Tibial artery (tissue), 4 donors: ENCODE data around the gene EPHB4.

ENCODE experiments used
- DNase-seq, 2 donors: peaks; one replicate each; pipeline ENCODE4 v3.0.0-alpha.2; 2019
- H3K27ac ChIP-seq, 2 donors: fragments of 200-600 bp; sonication (generic) in 1 of 2; 1 replicate in 1 of 2; 2 replicates in 1 of 2; pipeline ENCODE4 v1.5.1; 2018 to 2019; ENCODE audit warnings: mild to moderate bottlenecking in 1 of 2
- H3K27me3 ChIP-seq, 2 donors: fragments of 200-600 bp; sonication (generic) in 1 of 2; one replicate each; pipeline versions ENCODE4 v1.5.1 to v1.6.0; 2016 to 2019
- H3K36me3 ChIP-seq, 3 donors: fragments of 200-600 bp; sonication (generic) in 2 of 3; one replicate each; pipeline ENCODE4 v1.5.1; 2016 to 2019; ENCODE audit warnings: mild to moderate bottlenecking in 2 of 3
- H3K4me1 ChIP-seq, 4 donors: fragments of 200-600 bp; sonication (generic) in 2 of 4; 1 replicate in 3 of 4; 2 replicates in 1 of 4; pipeline ENCODE4 v1.5.1; 2016 to 2019
- H3K4me3 ChIP-seq, 2 donors: fragments of 200-600 bp; sonication (generic) in 1 of 2; 1 replicate in 1 of 2; 2 replicates in 1 of 2; pipeline ENCODE4 v1.5.1; 2018 to 2019; ENCODE audit warnings: mild to moderate bottlenecking in 2 of 2
- H3K9me3 ChIP-seq, 3 donors: fragments of 200-600 bp; sonication (generic) in 1 of 3; one replicate each; pipeline ENCODE4 v1.5.1; 2016 to 2019
- CTCF ChIP-seq, 2 experiments: fragments of 200-600 bp in 1 of 2; fragments of 450-650 bp in 1 of 2; IDR thresholded peaks; one replicate each; pipeline ENCODE4 v1.5.1; 2017 to 2019; ENCODE audit warnings: antibody characterized with exemption in 2 of 2, mild to moderate bottlenecking in 1 of 2, moderate library complexity in 1 of 2
- intact Hi-C: fragments of 100-400 bp; cut with DNase I; formaldehyde crosslinking; loops from one replicate; pipeline ENCODE4 v1.15.0; 2023; ENCODE audit warnings: low total_unique reads

Gene EPHB4

DNA sequence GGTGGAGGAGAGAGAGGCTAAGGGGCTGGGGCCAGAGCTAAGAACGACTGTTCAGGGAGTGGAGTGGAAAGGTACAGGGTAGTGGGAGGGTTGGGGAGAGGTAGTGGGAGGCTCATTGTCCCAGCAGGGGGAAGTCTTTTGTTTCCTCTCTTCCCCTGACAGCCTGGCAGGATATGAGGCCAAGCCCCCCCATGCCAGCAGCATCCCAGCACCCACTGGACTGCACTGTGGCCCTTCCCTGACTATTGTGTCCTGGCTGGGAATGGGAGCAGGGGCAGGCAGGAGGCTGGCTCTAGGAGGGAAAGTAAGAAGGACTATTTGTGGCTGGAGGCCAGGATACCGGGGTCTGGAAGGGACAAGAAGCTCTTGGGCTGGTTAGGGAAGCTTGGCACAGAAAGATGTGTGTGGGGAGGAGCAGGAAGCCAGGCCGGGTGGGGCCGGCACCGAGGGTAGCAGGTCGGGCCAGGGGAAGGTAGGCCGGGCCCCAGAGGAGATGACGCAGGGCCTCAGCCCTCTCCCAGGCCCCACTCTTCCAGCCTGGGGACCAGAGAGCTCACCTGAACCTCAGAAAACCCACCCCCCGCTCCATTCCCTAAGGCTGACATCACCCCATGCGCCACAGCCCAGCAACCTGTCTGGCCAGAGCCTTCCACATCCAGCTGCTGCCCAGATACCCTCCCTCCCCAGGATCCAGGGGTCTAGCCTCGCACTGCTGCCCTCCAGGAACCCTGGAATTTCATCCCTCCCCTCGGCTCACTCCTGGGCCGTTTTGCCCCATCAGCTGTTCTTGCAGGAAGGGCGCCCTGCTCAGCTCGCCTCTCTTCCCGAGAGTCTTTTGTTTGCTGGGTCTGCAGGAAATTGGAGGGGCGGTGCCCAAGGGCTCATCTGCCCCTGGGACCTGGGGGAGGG lies 8.8 kb upstream of the EPHB4 start:
- H3K4me3 ChIP-seq, result no peak overlapping the region
- H3K9me3 ChIP-seq, result no peaks in the 10 kb centered on the region
- intact Hi-C loops, result no loop called here
- DNase-seq, result peak in 1 of 2 donors; percentile 75
- no peaks in the 10 kb centered on the region for H3K27me3 ChIP-seq
- no peaks in the 10 kb centered on the region for H3K36me3 ChIP-seq
- peak overlapping the region in 1 of 2 donors; percentile 51 for H3K27ac ChIP-seq
- H3K4me1 ChIP-seq, result peaks cover 0 to 10% (median 3%) of the 10 kb centered on the region in 4 donors
- TF ChIP-seq CTCF (IDR thresholded peaks at IDR 0.05), result no peak

- no peak overlapping the region for H3K27ac ChIP-seq
- no peaks in the 10 kb centered on the region for H3K9me3 ChIP-seq
- H3K4me1 ChIP-seq, result peaks cover 0 to 17% (median 11%) of the 10 kb centered on the region in 4 donors
- no peak overlapping the region for H3K4me3 ChIP-seq
- H3K27me3 ChIP-seq, result peaks cover 0 to 25% of the 10 kb centered on the region in 2 donors
- intact Hi-C loops, result no loop called here
- no peak for DNase-seq
- TF ChIP-seq CTCF (IDR thresholded peaks at IDR 0.05), result no peak
- H3K36me3 ChIP-seq, result no peaks in the 10 kb centered on the region
Measured at GRCh38 chr7:100832281-100832633, 4.9 kb upstream of the EPHB4 start.

- Histone ChIP-seq H3K4me1 (peaks cover 0 to 22% (median 15%) of the 10 kb centered on the region in 4 donors), H3K36me3 (no peaks in the 10 kb centered on the region), H3K27ac (no peak overlapping the region), H3K27me3 (peaks cover 0 to 44% of the 10 kb centered on the region in 2 donors), H3K4me3 (no peak overlapping the region), H3K9me3 (no peaks in the 10 kb centered on the region)
- DNase-seq, result no peak
- no peak for TF ChIP-seq CTCF (IDR thresholded peaks at IDR 0.05)
- intact Hi-C loops, result no loop called here
Measured at GRCh38 chr7:100830396-100830795, 3.1 kb upstream of the EPHB4 start.

DNA sequence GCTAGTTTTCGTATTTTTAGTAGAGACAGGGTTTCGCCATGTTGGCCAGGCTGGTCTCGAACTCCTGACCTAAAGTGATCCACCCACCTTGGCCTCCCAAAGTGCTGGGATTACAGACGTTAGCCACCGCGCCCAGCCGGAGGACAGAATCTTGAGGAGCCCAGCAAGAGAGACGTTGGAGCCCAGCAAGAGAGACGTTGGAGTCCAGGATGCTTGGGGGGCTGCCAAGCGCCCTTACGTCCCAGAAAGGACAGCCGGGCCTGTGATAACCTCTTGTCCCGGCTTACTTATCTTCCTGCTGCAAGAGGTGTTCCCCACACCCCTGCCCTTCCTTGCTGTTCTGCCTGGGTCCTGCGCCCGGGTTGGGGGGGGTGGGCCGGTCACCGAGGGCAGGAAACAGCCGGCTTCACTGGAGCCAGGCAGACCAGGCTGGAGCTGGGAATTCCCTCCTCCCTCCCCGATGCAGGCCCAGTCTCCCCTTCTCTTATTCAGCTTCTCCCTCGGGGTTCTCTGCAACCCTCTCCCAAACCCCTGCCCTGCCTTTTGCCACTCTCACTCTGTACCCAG lies 1.9 kb upstream of the EPHB4 start:
- Histone ChIP-seq H3K27me3 (peaks cover 0 to 55% of the 10 kb centered on the region in 2 donors), H3K4me1 (peaks cover 0 to 22% (median 15%) of the 10 kb centered on the region in 4 donors), H3K9me3 (no peaks in the 10 kb centered on the region), H3K36me3 (no peaks in the 10 kb centered on the region), H3K4me3 (no peak overlapping the region), H3K27ac (no peak overlapping the region)
- intact Hi-C loops, result no loop called here
- TF ChIP-seq CTCF (IDR thresholded peaks at IDR 0.05), result no peak
- DNase-seq, result no peak

DNA sequence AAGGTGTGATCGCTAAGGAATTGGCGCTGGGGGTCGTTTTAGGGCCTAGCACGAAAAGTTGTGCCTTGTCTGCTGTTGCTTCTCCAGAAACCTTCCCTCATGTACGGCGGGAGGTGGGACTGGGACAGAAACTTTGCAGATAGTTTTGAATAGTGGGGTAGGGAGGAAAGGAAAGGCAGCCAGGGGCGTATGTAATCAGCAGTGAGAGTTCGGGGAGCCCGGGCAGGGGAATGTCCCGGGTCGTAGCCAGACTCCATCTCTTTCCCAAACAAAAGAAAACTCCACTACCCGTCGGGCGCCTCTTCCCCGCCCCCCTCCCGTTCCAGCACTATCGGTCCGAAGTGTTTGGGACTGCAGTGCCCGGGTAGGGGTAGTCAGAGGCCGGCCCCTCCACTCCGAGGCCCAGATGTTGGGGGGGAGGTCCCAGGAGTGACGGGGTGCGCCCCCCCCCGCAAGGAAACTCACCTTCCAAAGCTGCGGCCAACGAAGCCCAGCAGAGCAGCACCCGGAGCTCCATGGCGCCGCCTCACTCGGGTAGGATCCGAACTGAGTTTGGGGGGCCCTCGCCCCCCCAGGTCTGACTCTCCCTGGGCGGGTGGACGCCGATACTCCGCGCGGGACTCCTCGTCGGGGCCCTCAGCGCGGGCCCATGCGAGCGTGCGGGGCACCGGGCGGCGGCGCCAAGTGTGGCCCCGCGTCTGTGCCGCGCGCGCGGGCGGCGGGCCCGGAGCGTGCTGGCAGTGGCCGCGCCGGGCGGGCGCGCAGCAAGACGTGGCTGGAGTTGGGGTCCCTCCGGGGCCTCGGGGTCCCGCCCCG lies 601 bp downstream of the EPHB4 start:
- DNase-seq, result no peak
- Histone ChIP-seq H3K27me3 (peaks cover 0 to 73% of the 10 kb centered on the region in 2 donors), H3K4me3 (peak overlapping the region; percentile 48 to 57), H3K27ac (no peak overlapping the region), H3K36me3 (peaks cover 0 to 24% (median 11%) of the 10 kb centered on the region in 3 donors), H3K4me1 (peaks cover 0 to 22% (median 15%) of the 10 kb centered on the region in 4 donors), H3K9me3 (no peaks in the 10 kb centered on the region)
- intact Hi-C loops, result no loop called here
- TF ChIP-seq CTCF (IDR thresholded peaks at IDR 0.05), result no peak
